GM06990 (cell line): ENCODE results near the gene SAMD1.
"Not testable (repeated sequence)": the region's sequence is repeated elsewhere in the genome, so short reads cannot be mapped to it uniquely, and the experiment has no call there.

Source experiments
- DNase-seq: peaks from one replicate; pipeline ENCODE4 v3.0.0-alpha.2; 2011; ENCODE audit not compliant: insufficient read length; ENCODE audit errors: extremely low read depth
- H3K27me3 ChIP-seq: replicated peaks from 2 replicates; pipeline ENCODE4 v1.6.0; 2011; ENCODE audit warnings: low read length; ENCODE audit not compliant: control insufficient read depth, insufficient read depth
- H3K36me3 ChIP-seq: 2 replicates; pipeline ENCODE4 v1.5.1; 2011; ENCODE audit warnings: low read length; ENCODE audit not compliant: control insufficient read depth, insufficient read depth
- H3K4me3 ChIP-seq: replicated peaks from 2 replicates; pipeline ENCODE4 v1.5.1; 2011; ENCODE audit warnings: low read depth, mild to moderate bottlenecking, control low read depth, low read length
- CTCF ChIP-seq: IDR thresholded peaks from 2 replicates; pipeline ENCODE4 v1.5.1; 2011; ENCODE audit warnings: low read length, control low read depth, mild to moderate bottlenecking, inconsistent platforms; ENCODE audit not compliant: insufficient read depth, poor library complexity, severe bottlenecking

The SAMD1 gene

DNA sequence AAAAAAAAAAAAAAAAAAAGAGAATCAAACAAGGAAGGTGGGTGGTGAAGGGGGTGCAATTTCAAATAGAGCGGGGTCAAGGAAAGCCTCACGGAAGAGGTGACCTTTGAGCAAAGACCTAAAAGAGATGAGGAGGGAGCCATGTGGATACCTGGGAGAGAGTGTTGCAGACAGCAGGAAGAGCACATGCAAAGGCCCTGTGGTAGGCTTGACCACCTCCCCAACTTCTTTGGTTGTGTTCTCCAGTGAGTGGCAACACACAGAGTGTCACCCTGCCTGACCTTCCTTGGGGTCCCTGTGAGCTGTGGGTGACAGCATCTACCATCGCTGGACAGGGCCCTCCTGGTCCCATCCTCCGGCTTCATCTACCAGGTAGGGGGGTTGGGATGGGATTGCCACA is 40.0 kb downstream of the SAMD1 start:
- TF ChIP-seq CTCF, result no peak
- DNase-seq, result no peak
- Histone ChIP-seq H3K36me3 (peaks cover 26% of the 10 kb centered on the region), H3K4me3 (no peak overlapping the region), H3K27me3 (no peaks in the 10 kb centered on the region)

DNA sequence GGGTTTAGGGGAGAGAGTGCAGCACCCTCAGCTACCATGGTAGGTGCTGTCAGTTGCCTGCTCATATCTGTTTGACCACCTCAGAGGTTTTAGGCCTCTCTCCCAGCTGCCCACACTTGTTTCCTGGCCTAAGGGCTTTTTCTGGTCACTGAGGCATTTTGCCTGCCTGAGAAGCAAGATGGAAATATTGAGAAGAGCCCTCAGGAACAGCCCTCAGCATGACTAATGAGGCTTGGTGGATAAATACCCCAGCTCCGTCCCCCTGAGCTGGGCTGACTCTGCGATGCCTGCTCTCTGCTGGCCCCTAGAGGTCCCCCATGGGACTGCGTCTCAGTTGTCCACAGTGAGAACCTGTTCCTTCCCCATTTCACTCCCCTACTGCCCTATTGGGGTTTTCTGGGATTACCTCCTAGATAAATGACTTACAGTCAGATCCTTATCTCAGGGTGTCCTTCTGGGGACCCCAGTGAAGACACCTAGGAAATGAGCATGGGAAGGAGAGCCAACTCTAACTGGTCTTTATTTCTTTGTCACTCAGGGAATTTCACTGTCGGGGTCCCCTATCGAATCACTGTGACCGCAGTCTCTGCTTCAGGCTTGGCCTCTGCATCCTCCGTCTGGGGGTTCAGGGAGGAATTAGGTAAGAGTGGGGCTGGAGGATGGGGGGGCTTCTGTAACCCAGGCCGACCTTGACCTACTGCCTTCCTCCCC is 42.0 kb downstream of the SAMD1 start:
- no peak overlapping the region for H3K4me3 ChIP-seq
- DNase-seq, result no peak
- no peaks in the 10 kb centered on the region for H3K27me3 ChIP-seq
- H3K36me3 ChIP-seq, result peaks cover 26% of the 10 kb centered on the region
- TF ChIP-seq CTCF, result peak; percentile 95

- H3K36me3 ChIP-seq, result peaks cover 25% of the 10 kb centered on the region
- not testable (repeated sequence) for DNase-seq, H3K4me3 ChIP-seq, H3K27me3 ChIP-seq
These were observed 42.7 kb downstream of the SAMD1 start for GRCh38 chr19:14047866-14048265.

GRCh38 chr19:14042659-14043608 is 47.6 kb downstream of the SAMD1 start:
- not testable (repeated sequence) for H3K36me3 ChIP-seq, H3K4me3 ChIP-seq, H3K27me3 ChIP-seq, DNase-seq
- TF ChIP-seq CTCF, result peak; percentile 50

- DNase-seq, result no peak
- TF ChIP-seq CTCF, result no peak
These were observed 51.4 kb downstream of the SAMD1 start for GRCh38 chr19:14039181-14039580.

More at GRCh38 chr19:14039181-14039580, 51.4 kb downstream of the SAMD1 start:
- H3K27me3 ChIP-seq, result no peaks in the 10 kb centered on the region
- peaks cover 4% of the 10 kb centered on the region for H3K36me3 ChIP-seq
- no peak overlapping the region for H3K4me3 ChIP-seq
